ENCODE data around the gene DCAKD.

The DCAKD gene

DNA sequence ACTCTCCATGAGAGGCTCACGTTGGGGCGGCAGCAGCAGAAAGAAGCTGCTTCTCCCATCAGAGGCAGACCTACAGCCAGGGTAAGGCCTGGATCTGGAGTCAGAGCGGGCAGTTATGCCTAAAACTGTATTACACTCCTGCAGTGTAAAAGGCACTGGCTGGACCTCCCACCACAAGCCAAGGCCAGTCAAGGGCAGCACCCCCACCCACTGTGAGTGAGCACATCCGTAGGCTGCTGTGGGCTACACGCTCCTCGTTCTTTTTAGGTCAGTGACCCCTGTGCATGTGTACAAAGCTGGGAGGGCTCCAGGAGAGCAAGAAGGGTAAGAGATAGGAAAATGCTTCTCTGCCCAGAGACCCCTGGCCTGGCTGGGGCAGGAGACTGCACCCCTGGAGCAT is 20.7 kb downstream of the DCAKD start:
- no peak for DNase-seq

DNA sequence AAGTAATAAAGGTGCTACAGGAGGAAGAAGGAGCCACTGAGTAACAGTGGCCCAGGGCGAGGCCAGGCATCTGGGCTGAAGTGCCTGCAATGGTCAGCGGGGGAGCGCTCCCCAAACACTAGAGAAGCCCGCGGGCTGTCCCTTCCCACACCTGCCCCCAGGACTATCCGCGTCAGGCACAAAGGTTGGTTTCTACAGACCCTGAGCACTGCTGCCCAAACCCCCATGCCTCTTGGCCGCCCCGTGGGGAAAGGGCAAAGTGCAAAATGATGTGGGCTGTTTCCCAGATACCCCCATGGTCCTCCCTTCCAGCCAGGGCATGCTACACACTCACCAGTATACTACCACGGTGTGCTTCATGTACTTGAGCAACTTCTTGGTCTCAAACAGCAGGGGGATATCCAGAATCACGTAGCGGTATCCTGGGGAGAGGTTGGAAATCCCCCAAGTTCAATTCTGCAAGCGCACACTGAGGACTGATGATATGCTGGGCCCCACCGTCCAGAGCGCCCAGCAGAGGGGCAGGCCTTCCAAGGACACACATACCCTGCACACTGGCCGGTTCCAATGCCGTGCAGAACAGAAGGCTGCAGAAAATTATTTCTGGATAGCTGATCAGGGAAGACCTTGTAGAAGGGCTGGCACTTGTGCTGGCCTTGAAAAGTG is 21.5 kb downstream of the DCAKD start:
- no peak for DNase-seq

DNA sequence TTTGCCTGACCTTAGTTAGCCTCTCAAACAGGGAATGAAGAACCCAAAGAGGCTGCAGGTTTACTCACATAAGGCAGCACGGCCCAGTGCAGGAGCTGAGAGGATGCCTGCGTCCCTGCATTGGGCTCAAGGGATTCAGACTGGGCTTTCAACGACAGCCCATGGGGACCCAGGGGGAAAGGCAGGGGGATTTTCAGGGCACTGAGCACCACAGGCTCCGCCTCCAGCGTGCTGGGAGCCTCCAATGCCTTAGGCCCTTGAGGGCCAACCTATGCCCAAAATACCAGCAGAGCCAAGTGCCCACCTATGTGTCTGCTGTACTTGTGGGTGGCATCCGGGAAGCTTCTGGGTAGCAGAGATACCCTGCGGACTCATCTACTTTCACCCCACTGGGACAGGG is 22.3 kb downstream of the DCAKD start:
- no peak for DNase-seq

GRCh38 chr17:45022655-45023339 is 28.6 kb downstream of the DCAKD start:
- DNase-seq = peak; percentile 1

DNA sequence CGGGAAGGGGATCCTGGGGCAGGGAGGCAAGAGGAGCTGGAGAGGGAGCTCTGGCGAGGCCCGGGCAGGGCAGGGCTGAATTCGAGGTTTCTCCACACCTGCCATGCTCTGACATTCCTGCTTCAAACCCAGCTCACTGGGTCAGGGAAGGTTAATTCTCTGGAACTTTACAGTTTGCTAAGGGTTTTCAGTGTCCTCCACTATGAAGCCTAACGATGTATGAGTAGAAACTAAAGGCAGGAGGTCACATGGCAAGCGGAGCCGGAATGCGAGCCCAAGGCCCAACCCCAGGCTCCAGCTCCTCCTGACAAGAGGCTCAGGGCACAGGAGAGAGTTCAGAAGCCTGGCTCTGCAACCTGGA is 29.2 kb downstream of the DCAKD start:
- DNase-seq = no peak

DNA sequence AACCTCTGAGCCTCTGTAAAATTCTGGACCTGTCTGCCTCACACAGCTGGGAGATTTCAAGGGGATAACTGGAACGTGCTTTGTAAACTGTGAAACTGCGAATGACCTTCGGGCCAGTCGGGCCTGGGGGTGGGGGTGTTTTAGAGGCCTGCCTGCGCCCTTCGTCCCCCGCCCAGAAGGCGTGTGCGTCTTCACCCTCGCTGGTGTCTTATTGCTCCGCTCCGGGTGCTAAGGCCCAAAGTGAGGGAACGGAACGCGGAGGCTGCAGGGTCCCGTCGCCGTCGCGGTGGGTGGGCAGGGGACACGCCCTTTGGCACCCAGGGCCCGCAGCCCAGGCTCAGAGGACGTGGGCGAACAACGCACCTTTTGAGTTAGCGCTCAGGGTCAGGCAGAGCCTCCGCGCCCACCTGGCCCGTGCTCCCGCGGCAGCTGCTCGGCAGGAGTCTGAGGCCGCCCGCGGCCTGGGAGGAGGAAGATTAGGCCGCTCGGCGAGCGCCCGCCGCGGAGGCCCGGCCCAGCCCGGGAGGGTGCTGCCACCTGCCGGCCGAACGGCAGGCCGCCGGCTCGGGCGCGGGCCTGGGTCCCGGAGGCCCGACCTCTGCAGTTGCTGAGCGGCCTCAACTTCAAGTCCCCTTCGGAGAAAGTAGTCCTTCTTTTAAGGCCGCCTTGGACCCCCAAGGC is 29.7 kb downstream of the DCAKD start:
- DNase-seq = peak; percentile 57

DNA sequence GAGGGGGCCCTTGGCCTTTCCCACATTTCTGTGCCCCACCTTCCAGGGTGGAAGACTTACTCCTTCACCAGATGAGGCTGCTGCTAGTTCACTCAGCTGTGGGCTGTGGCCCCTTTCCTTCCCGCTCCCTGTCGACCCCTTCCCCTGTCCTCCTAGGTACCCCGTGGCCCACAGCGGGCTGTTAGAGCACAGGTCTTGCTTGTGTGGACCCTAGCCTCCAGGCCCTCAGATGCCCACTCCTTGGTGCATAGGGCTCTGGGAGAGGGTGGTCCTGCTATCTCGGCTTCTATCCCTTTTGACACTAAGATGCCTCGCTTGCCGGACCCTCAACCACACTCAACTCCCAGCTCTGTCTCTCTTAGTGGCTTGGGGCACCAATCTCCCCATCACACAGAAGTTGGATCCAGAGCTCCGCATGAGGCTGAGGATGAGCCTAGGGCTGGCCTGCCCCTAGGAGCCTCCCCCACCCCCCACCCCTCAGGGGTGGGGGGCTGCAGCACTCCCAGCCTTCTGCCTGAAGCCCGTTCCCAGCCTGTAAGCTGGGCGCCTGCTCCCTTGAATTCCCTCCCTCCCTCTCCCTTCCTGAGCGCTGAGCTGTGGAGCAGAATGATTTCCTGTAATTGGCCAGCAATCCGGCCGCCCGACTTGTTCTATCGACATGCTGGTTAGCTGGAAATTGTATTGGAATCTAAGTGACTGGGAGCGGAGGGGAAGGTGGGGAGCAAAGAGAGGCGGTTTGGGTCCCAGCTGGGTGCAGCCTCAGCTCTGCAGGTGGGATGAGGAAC is 30.9 kb downstream of the DCAKD start:
- peak; percentile 34 for DNase-seq

DNA sequence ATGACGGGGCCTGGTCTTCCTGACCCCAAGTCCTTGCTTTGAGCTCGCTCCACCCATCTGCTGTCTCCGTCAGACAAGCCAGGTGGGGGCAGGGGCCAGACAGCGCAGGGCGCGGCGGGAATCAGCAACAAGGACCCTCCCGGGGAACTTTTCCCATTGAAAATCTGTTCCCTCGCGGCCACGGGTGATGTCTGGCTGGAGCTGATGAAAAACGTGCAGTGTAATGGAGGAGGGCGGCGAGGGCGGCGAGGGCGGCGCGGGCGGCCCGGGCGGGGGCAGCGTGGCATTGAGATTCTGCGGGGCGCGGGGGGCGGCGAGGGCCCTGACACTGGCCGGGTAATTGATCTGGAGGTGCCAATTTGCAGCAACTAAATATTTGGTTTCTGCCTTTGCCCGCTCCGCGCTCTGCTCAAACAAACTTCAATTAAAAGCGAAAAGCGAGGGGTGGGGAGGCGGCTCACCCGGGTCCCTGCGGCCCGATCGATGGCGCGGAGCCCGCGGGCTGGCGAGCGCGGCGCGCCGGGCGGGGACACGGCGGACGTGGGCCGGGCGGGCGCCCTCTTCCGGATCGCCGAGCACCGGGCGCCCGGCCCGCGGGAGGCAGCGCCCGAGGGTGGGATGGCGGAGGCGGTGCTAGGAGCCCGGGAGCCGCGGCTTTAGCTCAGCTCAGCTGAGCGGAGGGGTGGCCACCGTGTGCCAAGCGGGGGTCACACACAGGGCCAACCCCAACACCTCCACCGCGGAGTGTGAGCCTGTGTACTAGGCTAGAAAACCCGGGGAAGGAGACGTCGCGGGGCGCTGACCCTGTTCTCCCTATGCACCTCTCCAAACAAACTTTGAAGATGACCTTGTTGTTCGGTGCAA is 32.4 kb downstream of the DCAKD start:
- DNase-seq = peak; percentile 40

DNA sequence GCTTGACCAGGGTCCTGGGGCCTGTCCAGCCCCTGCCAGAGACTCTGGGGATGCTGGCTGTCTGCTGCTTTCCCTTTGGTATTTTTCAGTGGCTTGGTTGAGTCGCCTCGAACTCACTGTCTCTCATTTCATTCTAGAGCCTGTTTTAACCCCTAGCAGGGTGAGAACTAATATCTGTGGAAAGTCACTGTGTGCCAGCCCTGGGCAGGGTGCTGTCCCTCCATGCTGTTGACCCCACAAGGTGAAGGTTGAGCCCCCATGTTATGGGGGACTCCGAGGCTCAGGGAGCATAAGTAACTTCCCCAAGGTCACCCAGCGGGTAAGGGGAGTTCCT is 33.0 kb downstream of the DCAKD start:
- no peak for DNase-seq

DNA sequence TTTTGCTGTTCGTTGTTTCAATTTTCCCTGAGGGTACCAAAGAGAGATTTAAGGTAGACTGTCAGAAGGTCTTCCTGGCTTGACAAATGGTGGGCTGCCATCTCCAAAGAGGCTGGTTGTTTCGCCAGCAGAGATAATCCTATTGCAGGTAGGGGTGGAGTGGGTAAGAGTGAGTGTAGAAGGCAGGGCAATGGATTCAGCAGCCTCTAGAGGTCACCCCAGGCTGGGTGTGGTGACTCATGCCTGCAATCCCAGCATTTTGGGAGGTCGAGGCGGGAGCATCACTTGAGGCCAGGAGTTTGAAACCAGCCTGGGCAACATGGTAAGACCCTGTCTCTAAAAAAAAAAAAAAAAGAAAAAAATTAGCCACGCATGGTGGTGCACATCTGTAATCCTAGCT is 34.6 kb downstream of the DCAKD start:
- no peak for DNase-seq

- no peak for DNase-seq
These were observed 35.2 kb downstream of the DCAKD start for GRCh38 chr17:45016237-45016636.

GRCh38 chr17:45013021-45013997 is 38.1 kb downstream of the DCAKD start:
- peak; percentile 9 for DNase-seq

- DNase-seq = no peak
These were observed 39.7 kb downstream of the DCAKD start for GRCh38 chr17:45011767-45012166.

DNA sequence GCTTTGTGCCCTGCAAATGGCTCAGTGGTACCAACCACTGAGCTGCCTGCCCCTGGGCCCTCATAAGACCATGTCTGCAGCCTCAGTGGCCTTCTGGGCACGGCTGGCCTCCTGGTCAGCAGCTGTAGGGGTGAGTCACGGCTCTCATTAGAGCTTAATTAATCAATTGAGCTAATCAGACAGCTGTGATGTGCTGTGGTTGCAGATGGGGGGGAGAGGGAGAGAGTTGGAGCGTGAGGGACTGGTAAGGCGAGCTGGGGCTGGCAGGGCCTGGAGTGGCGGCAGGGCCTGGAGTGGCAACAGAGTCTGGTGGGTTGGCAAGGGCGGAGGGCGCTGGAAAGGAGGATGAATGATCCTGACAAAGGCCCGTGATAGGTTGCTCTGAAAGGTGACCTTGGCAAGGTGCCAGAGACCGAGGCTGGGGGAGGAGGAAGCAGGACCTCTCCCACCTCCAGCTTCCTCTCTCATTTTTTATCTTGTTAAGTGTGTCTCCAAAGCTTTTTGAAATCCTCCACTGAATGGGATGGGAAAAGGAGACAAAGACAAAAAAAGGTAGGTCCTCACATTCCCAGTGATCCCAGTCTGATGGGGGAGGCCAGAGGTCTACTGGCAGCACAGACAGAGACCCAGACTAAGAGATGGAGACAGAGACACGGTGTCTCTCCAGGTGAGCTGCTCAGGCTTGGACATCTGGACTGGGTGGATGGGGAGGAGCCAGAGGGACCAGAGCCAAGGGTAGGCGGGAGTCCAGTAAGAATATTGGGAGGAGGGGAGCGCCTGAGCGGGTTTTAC is 41.6 kb downstream of the DCAKD start:
- no peak for DNase-seq

- DNase-seq = no peak
These were observed 43.2 kb downstream of the DCAKD start for GRCh38 chr17:45008216-45008615.

DNA sequence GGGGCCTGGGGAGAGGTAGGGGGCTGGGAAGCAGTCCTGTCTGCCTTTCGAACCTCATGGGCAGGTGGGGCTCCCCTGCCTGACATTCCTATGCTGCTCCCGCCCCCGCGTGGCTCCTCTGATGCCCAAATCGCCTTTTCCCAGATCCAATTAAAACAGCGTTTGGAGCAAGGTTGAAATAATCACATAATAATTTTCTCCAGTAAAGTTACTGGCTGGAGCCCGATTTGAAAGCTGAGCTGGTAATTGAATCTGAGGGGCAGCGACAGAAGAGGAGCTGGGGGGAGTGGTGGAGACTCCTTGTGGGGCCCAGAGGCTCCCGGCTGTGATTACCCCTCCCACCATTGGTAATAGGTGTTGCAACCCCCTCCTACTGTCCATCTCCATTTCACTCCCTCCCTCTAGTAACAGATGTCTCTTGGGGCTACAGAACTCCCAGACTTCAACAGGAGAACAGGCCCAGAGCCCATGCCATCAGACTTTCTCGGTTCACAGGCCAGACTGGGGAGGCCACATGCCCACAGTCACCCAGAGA is 44.4 kb downstream of the DCAKD start:
- no peak for DNase-seq

DNA sequence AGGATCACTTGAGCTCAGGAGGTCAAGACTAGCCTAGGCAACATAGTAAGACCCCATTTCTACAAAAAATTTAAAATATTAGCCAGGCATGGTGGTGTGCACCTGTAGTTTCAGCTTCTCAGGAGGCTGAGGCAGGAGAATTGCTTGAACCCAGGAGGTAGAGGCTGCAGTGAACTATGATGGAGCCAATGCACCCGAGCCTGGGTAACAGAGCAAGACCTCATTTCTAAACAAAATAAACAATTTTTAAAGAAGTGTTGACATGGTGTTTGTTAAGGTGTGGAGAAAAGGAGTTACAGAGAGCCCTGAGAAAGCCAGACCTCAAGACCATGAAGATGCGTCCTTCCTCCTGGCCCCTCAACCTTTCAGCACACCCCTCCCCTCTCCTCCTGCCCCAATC is 45.7 kb downstream of the DCAKD start:
- no peak for DNase-seq

GRCh38 chr17:45004388-45004787 is 47.0 kb downstream of the DCAKD start:
- no peak for DNase-seq

DNA sequence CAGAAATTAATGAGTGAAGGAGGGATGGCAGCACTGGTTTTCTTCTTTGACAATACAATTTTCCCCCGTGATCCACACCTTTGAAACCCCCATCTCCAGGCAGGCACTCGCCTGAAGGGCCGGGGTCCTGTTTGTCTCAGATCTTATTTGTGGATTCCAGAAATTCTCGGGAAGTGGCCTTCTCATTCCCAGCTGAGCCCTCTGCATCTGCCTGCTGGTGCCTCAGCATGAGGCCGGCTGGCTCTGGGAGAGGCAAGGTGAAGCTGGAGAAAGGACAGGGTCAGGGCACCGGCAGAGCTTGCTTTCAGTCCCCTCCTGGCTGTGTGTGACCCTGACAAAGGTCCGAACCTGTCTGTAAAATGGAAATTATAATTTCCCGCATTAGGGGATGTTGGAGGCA is 47.6 kb downstream of the DCAKD start:
- DNase-seq = no peak

- no peak for DNase-seq
These were observed 50.1 kb downstream of the DCAKD start for GRCh38 chr17:45001310-45001709.

Data from midbrain (tissue), 1 donor.